ENCODE measurements around the gene NAXD.

The NAXD gene

DNA sequence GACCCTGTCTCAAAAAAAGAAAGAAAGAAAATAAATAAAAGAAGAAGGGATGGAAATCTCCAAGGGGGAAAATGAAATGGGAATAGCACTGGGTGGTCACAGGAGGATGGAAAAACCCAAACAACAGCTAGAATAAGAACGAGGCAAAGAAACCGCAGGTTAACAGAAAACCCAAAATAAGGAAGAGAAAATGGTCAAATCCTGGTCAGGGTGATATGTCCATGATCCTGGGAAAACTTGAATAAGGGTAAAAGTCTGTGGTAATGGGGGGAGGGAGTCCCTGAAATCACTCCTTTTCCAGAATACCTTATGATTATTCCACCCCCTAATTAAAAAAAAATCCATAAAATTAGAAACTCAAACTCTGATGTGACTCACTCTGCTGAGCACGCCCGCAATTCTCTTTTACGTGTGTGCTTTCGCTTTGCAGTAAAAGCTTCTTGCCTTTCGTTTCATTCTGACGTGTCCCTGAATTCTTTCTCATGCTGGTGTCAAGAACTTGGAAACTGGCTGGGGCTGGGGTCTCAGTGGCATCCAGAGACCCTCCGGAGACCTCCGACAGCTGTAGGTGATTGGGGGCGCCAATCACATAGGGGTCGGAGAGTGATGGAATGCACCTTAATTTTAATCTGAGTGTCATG is 4.3 kb upstream of the NAXD start:
- TF ChIP-seq, protein P1, sequence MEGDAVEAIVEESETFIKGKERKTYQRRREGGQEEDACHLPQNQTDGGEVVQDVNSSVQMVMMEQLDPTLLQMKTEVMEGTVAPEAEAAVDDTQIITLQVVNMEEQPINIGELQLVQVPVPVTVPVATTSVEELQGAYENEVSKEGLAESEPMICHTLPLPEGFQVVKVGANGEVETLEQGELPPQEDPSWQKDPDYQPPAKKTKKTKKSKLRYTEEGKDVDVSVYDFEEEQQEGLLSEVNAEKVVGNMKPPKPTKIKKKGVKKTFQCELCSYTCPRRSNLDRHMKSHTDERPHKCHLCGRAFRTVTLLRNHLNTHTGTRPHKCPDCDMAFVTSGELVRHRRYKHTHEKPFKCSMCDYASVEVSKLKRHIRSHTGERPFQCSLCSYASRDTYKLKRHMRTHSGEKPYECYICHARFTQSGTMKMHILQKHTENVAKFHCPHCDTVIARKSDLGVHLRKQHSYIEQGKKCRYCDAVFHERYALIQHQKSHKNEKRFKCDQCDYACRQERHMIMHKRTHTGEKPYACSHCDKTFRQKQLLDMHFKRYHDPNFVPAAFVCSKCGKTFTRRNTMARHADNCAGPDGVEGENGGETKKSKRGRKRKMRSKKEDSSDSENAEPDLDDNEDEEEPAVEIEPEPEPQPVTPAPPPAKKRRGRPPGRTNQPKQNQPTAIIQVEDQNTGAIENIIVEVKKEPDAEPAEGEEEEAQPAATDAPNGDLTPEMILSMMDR (IDR thresholded peaks at IDR 0.05): no peak
- Histone ChIP-seq H3K9me3 (no peaks in the 10 kb centered on the region), H3K4me3 (ENCODE audit: low read depth in 1 of 2, low read length in 1 of 2) (no peak overlapping the region), H3K4me1 (ENCODE audit: control insufficient read depth in 1 of 2, insufficient read depth in 1 of 2, low read depth in 1 of 2, low read length in 1 of 2) (peaks cover 8 to 9% of the 10 kb centered on the region in 2 experiments), H3K27me3 (peaks cover 30% of the 10 kb centered on the region), H3K36me3 (no peaks in the 10 kb centered on the region), H3K27ac (no peak overlapping the region)

DNA sequence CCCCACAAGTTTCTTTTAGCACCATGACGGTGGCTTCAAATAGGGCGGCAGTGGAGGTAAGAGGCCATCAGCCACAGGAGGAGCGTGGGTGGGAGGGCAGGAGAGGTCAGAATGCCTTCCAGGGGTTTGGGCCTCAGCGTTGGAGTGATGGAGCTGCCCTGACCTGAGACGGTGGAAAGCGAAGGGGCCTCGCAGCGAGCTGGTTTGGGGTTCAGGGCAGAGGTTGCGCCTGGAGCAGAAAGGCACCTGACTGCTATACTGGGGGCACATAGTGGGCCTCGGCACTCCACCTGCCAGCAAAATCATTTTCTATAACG is 382 bp upstream of the NAXD start:
- H3K27ac ChIP-seq: no peak overlapping the region
- peaks cover 16% of the 10 kb centered on the region in 2 experiments for H3K4me1 ChIP-seq (ENCODE audit: control insufficient read depth in 1 of 2, insufficient read depth in 1 of 2, low read depth in 1 of 2, low read length in 1 of 2)
- TF ChIP-seq, protein P1 (IDR thresholded peaks at IDR 0.05): no peak

DNA sequence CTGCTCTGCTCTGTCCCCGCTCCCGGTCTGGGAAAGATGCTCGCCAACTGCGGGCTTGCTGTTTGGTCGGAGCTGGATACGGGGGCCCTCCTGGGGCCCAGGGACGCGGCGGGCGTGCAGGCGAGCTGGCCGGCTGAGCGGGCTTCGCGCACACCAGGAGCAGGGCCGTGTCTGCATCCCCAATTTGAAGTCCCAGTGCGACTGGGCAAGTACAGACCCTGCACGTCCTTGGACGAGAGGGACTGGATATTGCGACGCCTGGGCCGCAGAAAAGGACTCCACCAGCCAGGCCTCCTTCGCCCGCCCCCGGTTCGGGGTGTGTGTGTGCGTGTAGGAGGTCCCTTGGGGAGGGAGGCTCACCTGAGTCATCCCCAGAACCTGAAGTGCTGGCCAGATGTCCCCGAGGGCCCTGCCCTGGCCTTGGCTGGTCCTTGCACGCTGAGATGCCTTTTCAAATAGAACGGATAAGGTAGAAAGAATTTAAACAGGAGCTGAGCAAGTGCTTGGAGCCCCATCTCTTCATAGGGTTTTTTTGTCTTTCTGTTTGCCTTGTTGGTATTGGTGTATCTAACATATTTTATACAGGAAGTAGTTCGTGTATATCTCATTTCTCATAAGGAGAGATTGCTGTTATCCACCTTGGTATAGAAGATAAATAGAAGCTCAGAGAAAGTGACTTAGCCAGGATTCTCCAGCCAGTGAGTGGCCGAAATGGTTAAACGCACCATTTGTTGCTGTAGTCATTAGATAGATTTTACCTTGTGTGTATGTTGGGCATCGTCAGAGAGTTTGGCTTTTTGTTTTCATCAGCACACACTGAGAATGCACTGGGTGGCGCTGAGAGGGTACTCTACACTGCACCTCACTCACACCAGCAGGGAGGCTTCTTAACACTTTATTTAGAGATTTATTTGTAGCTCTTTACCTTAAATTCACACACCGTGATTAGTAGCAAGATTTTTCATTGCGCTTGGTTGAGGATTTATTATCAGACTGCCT is 1.1 kb downstream of the NAXD start:
- TF ChIP-seq, protein P1 (IDR thresholded peaks at IDR 0.05): no peak
- peaks cover 46% of the 10 kb centered on the region for H3K27me3 ChIP-seq
- H3K36me3 ChIP-seq: no peaks in the 10 kb centered on the region
- H3K27ac ChIP-seq: no peak overlapping the region
- H3K4me1 ChIP-seq (ENCODE audit: control insufficient read depth in 1 of 2, insufficient read depth in 1 of 2, low read depth in 1 of 2, low read length in 1 of 2): peaks cover 16% of the 10 kb centered on the region in 2 experiments
- no peaks in the 10 kb centered on the region for H3K9me3 ChIP-seq
- peak overlapping the region; percentile 61 to 72 for H3K4me3 ChIP-seq (ENCODE audit: low read depth in 1 of 2, low read length in 1 of 2)

More for the DNA sequence above, 382 bp upstream of the NAXD start:
- no peaks in the 10 kb centered on the region for H3K36me3 ChIP-seq
- peaks cover 52% of the 10 kb centered on the region for H3K27me3 ChIP-seq
- H3K4me3 ChIP-seq (ENCODE audit: low read depth in 1 of 2, low read length in 1 of 2): peak overlapping the region; percentile 61 to 72
- H3K9me3 ChIP-seq: no peaks in the 10 kb centered on the region

DNA sequence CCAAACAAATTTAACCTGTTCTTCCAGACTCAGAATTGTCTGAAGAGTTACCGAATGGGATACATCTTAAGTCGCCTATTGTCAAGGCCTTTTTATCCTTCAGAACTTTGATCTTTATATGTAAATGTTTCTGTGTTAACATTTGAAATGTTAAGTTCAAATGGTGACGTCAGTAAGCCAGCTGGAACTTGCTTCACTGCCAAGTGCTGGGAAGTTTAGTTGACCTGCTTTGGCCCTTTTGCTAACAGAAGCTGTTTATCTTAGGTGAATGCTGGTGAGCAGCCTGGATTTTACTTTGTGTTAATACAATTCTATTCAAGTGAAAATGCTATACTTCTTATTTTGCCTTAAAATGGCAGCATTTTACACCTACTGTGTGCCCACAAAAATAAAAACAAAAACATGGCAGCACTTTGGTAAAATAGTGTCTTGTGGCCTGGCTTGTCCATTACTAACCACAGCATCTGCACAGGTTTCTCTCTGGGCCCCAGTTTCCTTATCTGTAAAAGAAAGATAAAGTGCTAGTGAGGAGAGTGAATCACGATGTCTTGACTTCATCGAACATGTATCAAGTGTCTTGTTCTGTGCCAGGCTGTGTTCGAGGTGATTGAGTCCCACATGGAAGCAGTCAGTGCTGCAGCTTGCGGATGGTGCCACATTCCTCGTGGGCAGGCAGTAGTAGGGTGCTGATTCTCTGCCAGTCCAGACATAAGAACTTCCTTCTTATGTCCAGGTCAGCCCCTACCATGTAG is 2.2 kb downstream of the NAXD start:
- Histone ChIP-seq H3K36me3 (no peaks in the 10 kb centered on the region), H3K4me1 (ENCODE audit: control insufficient read depth in 1 of 2, insufficient read depth in 1 of 2, low read depth in 1 of 2, low read length in 1 of 2) (peaks cover 16% of the 10 kb centered on the region in 2 experiments), H3K27ac (no peak overlapping the region), H3K9me3 (no peaks in the 10 kb centered on the region), H3K4me3 (ENCODE audit: low read depth in 1 of 2, low read length in 1 of 2) (no peak overlapping the region), H3K27me3 (peaks cover 46% of the 10 kb centered on the region)
- TF ChIP-seq, protein P1 (IDR thresholded peaks at IDR 0.05): no peak

DNA sequence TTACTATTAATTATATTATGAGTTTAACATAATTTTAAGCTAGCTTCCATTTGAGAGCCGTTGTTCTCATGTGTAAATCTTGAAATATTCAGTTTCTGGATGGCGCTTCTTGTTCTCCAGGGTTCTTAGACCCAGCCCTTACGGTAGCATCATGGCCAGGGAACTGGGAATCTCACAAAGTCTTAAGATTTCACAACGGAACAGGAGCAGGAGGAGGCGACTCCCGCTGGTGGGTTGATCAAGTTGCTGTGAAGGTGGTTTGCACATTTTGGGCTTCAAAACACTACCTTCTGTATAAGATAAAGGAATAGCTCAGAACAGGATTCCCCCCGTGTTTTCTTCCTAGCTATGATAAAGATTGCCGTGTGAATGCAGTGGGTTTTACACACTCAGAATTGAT is 2.8 kb downstream of the NAXD start:
- Histone ChIP-seq H3K27me3 (peaks cover 46% of the 10 kb centered on the region), H3K4me3 (ENCODE audit: low read depth in 1 of 2, low read length in 1 of 2) (no peak overlapping the region), H3K36me3 (no peaks in the 10 kb centered on the region), H3K9me3 (no peaks in the 10 kb centered on the region), H3K4me1 (ENCODE audit: control insufficient read depth in 1 of 2, insufficient read depth in 1 of 2, low read depth in 1 of 2, low read length in 1 of 2) (peaks cover 16% of the 10 kb centered on the region in 2 experiments), H3K27ac (no peak overlapping the region)
- TF ChIP-seq, protein P1 (IDR thresholded peaks at IDR 0.05): no peak
